AG04450 (cell line): Measurements from ENCODE around the gene MEG3. TPM values are rescaled to one million over a fixed set of nuclear protein-coding genes. Genes with fewer than 3 reads are reported as not detected.

Source experiments
- CTCF ChIA-PET: fragments of 300-600, 350-600 bp; formaldehyde crosslinking; extraction: SDS; loops from one replicate; lab custom pipeline; 2022; ENCODE audit warnings: antibody characterized with exemption, inconsistent platforms; lab: Charles Lee
- POLR2A ChIA-PET: fragments of 350-600 bp; formaldehyde crosslinking; extraction: SDS; loops from one replicate; lab custom pipeline; 2021; ENCODE audit warnings: antibody characterized with exemption, inconsistent platforms; lab: Yijun Ruan, JAX
- DNase-seq: peaks from one replicate; pipeline ENCODE4 v3.0.0-alpha.2; 2011; ENCODE audit warnings: low read depth, low spot score
- H3K27ac ChIP-seq: one replicate; pipeline ENCODE4 v1.5.1; 2012; ENCODE audit warnings: low read depth, low read length, control low read depth
- H3K27me3 ChIP-seq: one replicate; pipeline ENCODE4 v1.6.0; 2012; ENCODE audit warnings: low read length; ENCODE audit not compliant: control insufficient read depth, insufficient read depth
- H3K4me3 ChIP-seq: 2 replicates; pipeline ENCODE4 v1.5.1; 2011; ENCODE audit warnings: mild to moderate bottlenecking, low read depth, low read length, control low read depth
- H3K9me3 ChIP-seq: 2 replicates; pipeline ENCODE4 v1.5.1; 2012; ENCODE audit warnings: low read length; ENCODE audit not compliant: control insufficient read depth, insufficient read depth
- CTCF ChIP-seq: IDR thresholded peaks from 2 replicates; pipeline ENCODE4 v1.5.1; 2011; ENCODE audit warnings: low read depth, low read length, control low read depth, inconsistent platforms
- polyA plus RNA-seq: library from polyadenylated mRNA; depleted of rRNA; stranded (reverse); fragments of >200 nt; gene quantifications from 2 replicates; pipeline ENCODE4 v1.2.3, GENCODE V29; 2011

Gene MEG3
- polyA plus RNA-seq, 1 experiment = 310 TPM

- peak; percentile 65 for TF ChIP-seq CTCF
- H3K27ac ChIP-seq = no peak overlapping the region
- no peaks in the 10 kb centered on the region for H3K27me3 ChIP-seq
- no peak overlapping the region for H3K4me3 ChIP-seq
- H3K9me3 ChIP-seq = no peaks in the 10 kb centered on the region; the same call in 1 of the 2 replicates
- POLR2A ChIA-PET = no interaction called here
- no peak for DNase-seq
- CTCF ChIA-PET = interaction anchor here (0.7 to 1.3 kb wide), 3 partner anchors 12 to 384 kb away, joined by 3 to 4 read pairs (median 4); no protein-coding TSS in a partner anchor
Measured at GRCh38 chr14:100850841-100851585, 25.1 kb downstream of the MEG3 start.

- no peak for DNase-seq
- TF ChIP-seq CTCF = no peak
- Histone ChIP-seq H3K27me3 (no peaks in the 10 kb centered on the region), H3K9me3 (no peaks in the 10 kb centered on the region; the same call in 1 of the 2 replicates), H3K4me3 (no peak overlapping the region), H3K27ac (no peak overlapping the region)
- POLR2A ChIA-PET = no interaction called here
- CTCF ChIA-PET = interaction anchor here (1.1 kb wide), 1 partner anchor 170 kb away, joined by 4 read pairs; no protein-coding TSS in a partner anchor
Measured at GRCh38 chr14:100851586-100851916, 25.6 kb downstream of the MEG3 start.

- no peak for TF ChIP-seq CTCF
- ChIA-PET POLR2A (no interaction called here), CTCF (no interaction called here)
- DNase-seq = no peak
- Histone ChIP-seq H3K27me3 (no peaks in the 10 kb centered on the region), H3K4me3 (no peak overlapping the region), H3K27ac (peak overlapping the region; percentile 11), H3K9me3 (no peaks in the 10 kb centered on the region; the same call in 1 of the 2 replicates)
Measured at GRCh38 chr14:100851946-100852620, 26.2 kb downstream of the MEG3 start.

GRCh38 chr14:100854435-100854834 is 28.5 kb downstream of the MEG3 start:
- CTCF ChIA-PET = no interaction called here
- H3K4me3 ChIP-seq = no peak overlapping the region
- H3K9me3 ChIP-seq = no peaks in the 10 kb centered on the region; the same call in 1 of the 2 replicates
- H3K27ac ChIP-seq = no peak overlapping the region
- POLR2A ChIA-PET = no interaction called here
- DNase-seq = no peak
- H3K27me3 ChIP-seq = no peaks in the 10 kb centered on the region
- no peak for TF ChIP-seq CTCF

- ChIA-PET CTCF (no interaction called here), POLR2A (no interaction called here)
- Histone ChIP-seq H3K9me3 (no peaks in the 10 kb centered on the region; the same call in 1 of the 2 replicates), H3K27ac (no peak overlapping the region), H3K27me3 (no peaks in the 10 kb centered on the region), H3K4me3 (no peak overlapping the region)
- no peak for TF ChIP-seq CTCF
- no peak for DNase-seq
Measured at GRCh38 chr14:100855256-100855930, 29.5 kb downstream of the MEG3 start.
